OCI-LY1 (cell line): Measurements from ENCODE around the gene PTPRN2.

Experiments used
- CTCF ChIP-seq: fragments of 200-600 bp; sonication (generic), shearing (Covaris generic); IDR thresholded peaks from 2 replicates; pipeline ENCODE4 v1.5.1; 2017; ENCODE audit warnings: mild to moderate bottlenecking, antibody characterized with exemption, low read length, moderate library complexity, mixed read lengths
- EZH2 ChIP-seq: fragments of 200-600 bp; sonication (generic), shearing (Covaris generic); IDR thresholded peaks from 2 replicates; pipeline ENCODE4 v1.8.0; 2017; ENCODE audit warnings: borderline replicate concordance, mixed run types, mild to moderate bottlenecking, antibody characterized with exemption, low read length, moderate library complexity, mixed read lengths

- TF ChIP-seq CTCF (no peak), EZH2 (no peak)
These were observed 1055.6 kb downstream of the PTPRN2 start for GRCh38 chr7:157532068-157532467.
